LHCN-M2 (cell line): ENCODE data around the gene FRMD3. TPM values are rescaled to one million over a fixed set of nuclear protein-coding genes. Genes with fewer than 3 reads are reported as not detected.

ENCODE experiments used
- DNase-seq: peaks from one replicate; pipeline ENCODE4 v3.0.0-alpha.2; 2012; ENCODE audit warnings: low read depth
- total RNA-seq: library from RNA; depleted of rRNA; stranded (reverse); fragments of >200 nt; gene quantifications from 2 replicates; pipeline ENCODE4 v1.2.3, GENCODE V29; 2014

FRMD3 gene
- total RNA-seq, 1 experiment from 2014 or later = 10.3 TPM

GRCh38 chr9:83336706-83337105 lies 201.5 kb downstream of the FRMD3 start:
- peak; percentile 23 for DNase-seq

- peak; percentile 83 for DNase-seq
Measured at GRCh38 chr9:83334320-83334719, 203.9 kb downstream of the FRMD3 start.

- DNase-seq = no peak
Measured at GRCh38 chr9:83330207-83331196, 207.7 kb downstream of the FRMD3 start.

- no peak for DNase-seq
Measured at GRCh38 chr9:83327750-83328622, 210.2 kb downstream of the FRMD3 start.

- peak; percentile 20 for DNase-seq
Measured at GRCh38 chr9:83327323-83327722, 210.9 kb downstream of the FRMD3 start.

GRCh38 chr9:83323148-83323547 lies 215.1 kb downstream of the FRMD3 start:
- no peak for DNase-seq

- no peak for DNase-seq
Measured at GRCh38 chr9:83322438-83322837, 215.8 kb downstream of the FRMD3 start.

GRCh38 chr9:83317244-83317643 lies 221.0 kb downstream of the FRMD3 start:
- DNase-seq = no peak

GRCh38 chr9:83315649-83316048 lies 222.6 kb downstream of the FRMD3 start:
- no peak for DNase-seq

- no peak for DNase-seq
Measured at GRCh38 chr9:83313781-83314180, 224.4 kb downstream of the FRMD3 start.

- no peak for DNase-seq
Measured at GRCh38 chr9:83312537-83312936, 225.7 kb downstream of the FRMD3 start.

GRCh38 chr9:83307066-83307724 lies 231.0 kb downstream of the FRMD3 start:
- DNase-seq = no peak

- peak; percentile 32 for DNase-seq
Measured at GRCh38 chr9:83304686-83305085, 233.5 kb downstream of the FRMD3 start.

- DNase-seq = peak; percentile 93
Measured at GRCh38 chr9:83299571-83299970, 238.6 kb downstream of the FRMD3 start.

GRCh38 chr9:83299094-83299493 lies 239.1 kb downstream of the FRMD3 start:
- DNase-seq = no peak

GRCh38 chr9:83296123-83296522 lies 242.1 kb downstream of the FRMD3 start:
- DNase-seq = no peak

- DNase-seq = no peak
Measured at GRCh38 chr9:83294816-83295215, 243.4 kb downstream of the FRMD3 start.

GRCh38 chr9:83291196-83291595 lies 247.0 kb downstream of the FRMD3 start:
- DNase-seq = no peak

GRCh38 chr9:83290692-83291091 lies 247.5 kb downstream of the FRMD3 start:
- no peak for DNase-seq

GRCh38 chr9:83287021-83287420 lies 251.2 kb downstream of the FRMD3 start:
- no peak for DNase-seq

- DNase-seq = peak; percentile 36
Measured at GRCh38 chr9:83285445-83286225, 252.6 kb downstream of the FRMD3 start.
